SK-N-SH treated with all-trans-retinoic acid at 6 μM for 48 hours (cell line): Measurements from ENCODE around the gene FGF21.

Source experiments
- BACH2 ChIP-seq: fragments of 250-450 bp; sonication (Bioruptor Pico); IDR thresholded peaks from 2 replicates; pipeline ENCODE4 v1.9.0; 2021; ENCODE audit warnings: mild to moderate bottlenecking, borderline replicate concordance
- CSDC2 ChIP-seq: fragments of 250-450 bp; sonication (Bioruptor Pico); IDR thresholded peaks from 2 replicates; pipeline ENCODE4 v1.5.0; 2020; ENCODE audit warnings: mild to moderate bottlenecking, moderate library complexity
- OSR1 ChIP-seq: fragments of 250-450 bp; sonication (Bioruptor Pico); IDR thresholded peaks from 2 replicates; pipeline ENCODE4 v1.8.0; 2022; ENCODE audit warnings: moderate library complexity, mild to moderate bottlenecking, inconsistent platforms
- PPARA ChIP-seq: fragments of 250-450 bp; sonication (Bioruptor Pico); IDR thresholded peaks from 2 replicates; pipeline ENCODE4 v1.5.0; 2020; ENCODE audit warnings: mild to moderate bottlenecking, borderline replicate concordance
- TCF4 ChIP-seq: fragments of 250-450 bp; sonication (Bioruptor Pico); IDR thresholded peaks from 2 replicates; pipeline ENCODE4 v1.8.0; 2021; ENCODE audit warnings: mild to moderate bottlenecking, moderate library complexity, borderline replicate concordance
- ZC3H10 ChIP-seq: fragments of 250-450 bp; sonication (Bioruptor Pico); IDR thresholded peaks from 2 replicates; pipeline ENCODE4 v1.5.1; 2021; ENCODE audit warnings: mild to moderate bottlenecking, moderate library complexity
- ZFP3 ChIP-seq: fragments of 250-450 bp; sonication (Bioruptor Pico); IDR thresholded peaks from 2 replicates; pipeline ENCODE4 v1.5.0; 2020; ENCODE audit warnings: mild to moderate bottlenecking, moderate library complexity
- TF ChIP-seq, protein P1 (sequence below): fragments of 250-450 bp; sonication (Bioruptor Pico); IDR thresholded peaks from 2 replicates; pipeline ENCODE4 v1.8.0; 2020; ENCODE audit warnings: mild to moderate bottlenecking, moderate library complexity, borderline replicate concordance

DNA sequence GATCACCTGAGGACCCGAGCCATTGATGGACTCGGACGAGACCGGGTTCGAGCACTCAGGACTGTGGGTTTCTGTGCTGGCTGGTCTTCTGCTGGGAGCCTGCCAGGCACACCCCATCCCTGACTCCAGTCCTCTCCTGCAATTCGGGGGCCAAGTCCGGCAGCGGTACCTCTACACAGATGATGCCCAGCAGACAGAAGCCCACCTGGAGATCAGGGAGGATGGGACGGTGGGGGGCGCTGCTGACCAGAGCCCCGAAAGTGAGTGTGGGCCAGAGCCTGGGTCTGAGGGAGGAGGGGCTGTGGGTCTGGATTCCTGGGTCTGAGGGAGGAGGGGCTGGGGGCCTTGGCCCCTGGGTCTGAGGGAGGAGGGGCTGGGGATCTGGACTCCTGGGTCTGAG lies 888 bp downstream of the FGF21 start:
- no peak for TF ChIP-seq ZFP3
- TF ChIP-seq TCF4: no peak
- TF ChIP-seq PPARA (CRISPR knock-in tag): no peak
- no peak for TF ChIP-seq OSR1 (CRISPR knock-in tag)
- no peak for TF ChIP-seq BACH2
- TF ChIP-seq ZC3H10 (CRISPR knock-in tag): no peak
- TF ChIP-seq, protein P1, sequence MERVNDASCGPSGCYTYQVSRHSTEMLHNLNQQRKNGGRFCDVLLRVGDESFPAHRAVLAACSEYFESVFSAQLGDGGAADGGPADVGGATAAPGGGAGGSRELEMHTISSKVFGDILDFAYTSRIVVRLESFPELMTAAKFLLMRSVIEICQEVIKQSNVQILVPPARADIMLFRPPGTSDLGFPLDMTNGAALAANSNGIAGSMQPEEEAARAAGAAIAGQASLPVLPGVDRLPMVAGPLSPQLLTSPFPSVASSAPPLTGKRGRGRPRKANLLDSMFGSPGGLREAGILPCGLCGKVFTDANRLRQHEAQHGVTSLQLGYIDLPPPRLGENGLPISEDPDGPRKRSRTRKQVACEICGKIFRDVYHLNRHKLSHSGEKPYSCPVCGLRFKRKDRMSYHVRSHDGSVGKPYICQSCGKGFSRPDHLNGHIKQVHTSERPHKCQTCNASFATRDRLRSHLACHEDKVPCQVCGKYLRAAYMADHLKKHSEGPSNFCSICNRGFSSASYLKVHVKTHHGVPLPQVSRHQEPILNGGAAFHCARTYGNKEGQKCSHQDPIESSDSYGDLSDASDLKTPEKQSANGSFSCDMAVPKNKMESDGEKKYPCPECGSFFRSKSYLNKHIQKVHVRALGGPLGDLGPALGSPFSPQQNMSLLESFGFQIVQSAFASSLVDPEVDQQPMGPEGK (CRISPR knock-in tag): no peak
- no peak for TF ChIP-seq CSDC2 (CRISPR knock-in tag)
